ENCODE results near the gene TUBAL3. TPM values are rescaled to one million over a fixed set of nuclear protein-coding genes. Genes with fewer than 3 reads are reported as not detected.

The TUBAL3 gene
- polyA plus RNA-seq, 1 donor (not counting 4 experiments of a cell fraction or from before 2014, with no cell fraction given): 2.6 TPM

- FAIRE-seq (no peak), DNase-seq (ENCODE audit: low read depth, low spot score) (no peak)
- Histone ChIP-seq H3K4me2 (ENCODE audit: control insufficient read depth, extremely low read depth, insufficient read depth, low read depth, low read length) (no peak overlapping the region), H3K9me1 (ENCODE audit: control insufficient read depth, extremely low read depth, insufficient read depth, low read length) (no peaks in the 10 kb centered on the region), H4K20me1 (ENCODE audit: control insufficient read depth, extremely low read depth, insufficient read depth, low read length) (no peaks in the 10 kb centered on the region), H3K4me1 (ENCODE audit: control insufficient read depth, extremely low read depth, insufficient read depth, low read length) (no peaks in the 10 kb centered on the region), H3K4me3 (ENCODE audit: control insufficient read depth in 2 of 3, extremely low read depth in 1 of 3, insufficient read depth in 2 of 3, low read depth in 1 of 3, low read length in 3 of 3) (no peak overlapping the region), H2AFZ (ENCODE audit: control insufficient read depth, low read length) (no peak overlapping the region), H3K9ac (ENCODE audit: control insufficient read depth, extremely low read depth, insufficient read depth, low read length) (no peak overlapping the region), H3K27ac (ENCODE audit: control insufficient read depth, insufficient read depth, low read length) (no peak overlapping the region), H3K36me3 (ENCODE audit: control insufficient read depth in 2 of 2, extremely low read depth in 1 of 2, insufficient read depth in 2 of 2, low read length in 2 of 2) (no peaks in the 10 kb centered on the region), H3K79me2 (ENCODE audit: control insufficient read depth, insufficient read depth, low read length) (no peaks in the 10 kb centered on the region), H3K9me3 (ENCODE audit: control insufficient read depth, low read depth, low read length) (no peaks in the 10 kb centered on the region), H3K27me3 (ENCODE audit: control insufficient read depth, extremely low read depth, insufficient read depth, low read length) (no peaks in the 10 kb centered on the region)
- dilution Hi-C loops (cut with MboI; ENCODE audit: extremely low pct_ligation_motif_present, low sequenced_read_pairs): no loop called here
- TF ChIP-seq EZH2 (IDR thresholded peaks at IDR 0.05; ENCODE audit: low read length): no peak
- no peak for TF ChIP-seq CTCF (optimal IDR thresholded peaks at IDR 0.05 in 1 of 3, IDR thresholded peaks at IDR 0.05 in 1 of 3, conservative IDR thresholded peaks at IDR 0.05 in 1 of 3; ENCODE audit: extremely low read depth in 1 of 3, insufficient read depth in 2 of 3, low read length in 3 of 3)
These were observed 55.3 kb downstream of the TUBAL3 start for GRCh38 chr10:5349362-5349761.

GRCh38 chr10:5346881-5347280 lies 57.7 kb downstream of the TUBAL3 start:
- no peak overlapping the region for H3K9ac ChIP-seq (ENCODE audit: control insufficient read depth, extremely low read depth, insufficient read depth, low read length)
- no peaks in the 10 kb centered on the region for H3K36me3 ChIP-seq (ENCODE audit: control insufficient read depth in 2 of 2, extremely low read depth in 1 of 2, insufficient read depth in 2 of 2, low read length in 2 of 2)
- H4K20me1 ChIP-seq (ENCODE audit: control insufficient read depth, extremely low read depth, insufficient read depth, low read length): no peaks in the 10 kb centered on the region
- no peak overlapping the region for H3K27ac ChIP-seq (ENCODE audit: control insufficient read depth, insufficient read depth, low read length)
- H3K9me1 ChIP-seq (ENCODE audit: control insufficient read depth, extremely low read depth, insufficient read depth, low read length): no peaks in the 10 kb centered on the region
- no peaks in the 10 kb centered on the region for H3K4me1 ChIP-seq (ENCODE audit: control insufficient read depth, extremely low read depth, insufficient read depth, low read length)
- FAIRE-seq: no peak
- dilution Hi-C loops (cut with MboI; ENCODE audit: extremely low pct_ligation_motif_present, low sequenced_read_pairs): no loop called here
- no peak for TF ChIP-seq EZH2 (IDR thresholded peaks at IDR 0.05; ENCODE audit: low read length)
- no peak for TF ChIP-seq CTCF (optimal IDR thresholded peaks at IDR 0.05 in 1 of 3, IDR thresholded peaks at IDR 0.05 in 1 of 3, conservative IDR thresholded peaks at IDR 0.05 in 1 of 3; ENCODE audit: extremely low read depth in 1 of 3, insufficient read depth in 2 of 3, low read length in 3 of 3)
- H3K4me3 ChIP-seq (ENCODE audit: control insufficient read depth in 2 of 3, extremely low read depth in 1 of 3, insufficient read depth in 2 of 3, low read depth in 1 of 3, low read length in 3 of 3): no peak overlapping the region
- no peak for DNase-seq (ENCODE audit: low read depth, low spot score)
- no peak overlapping the region for H2AFZ ChIP-seq (ENCODE audit: control insufficient read depth, low read length)
- no peaks in the 10 kb centered on the region for H3K79me2 ChIP-seq (ENCODE audit: control insufficient read depth, insufficient read depth, low read length)
- no peaks in the 10 kb centered on the region for H3K27me3 ChIP-seq (ENCODE audit: control insufficient read depth, extremely low read depth, insufficient read depth, low read length)
- no peaks in the 10 kb centered on the region for H3K9me3 ChIP-seq (ENCODE audit: control insufficient read depth, low read depth, low read length)
- H3K4me2 ChIP-seq (ENCODE audit: control insufficient read depth, extremely low read depth, insufficient read depth, low read depth, low read length): no peak overlapping the region
